ENCODE measurements around the gene ADSS2. TPM values are rescaled to one million over a fixed set of nuclear protein-coding genes. Genes with fewer than 3 reads are reported as not detected.

The ADSS2 gene
- total and polyA plus RNA-seq, 2 donors (not counting 3 experiments of a cell fraction or from before 2014, with no cell fraction given) = 35.5 to 90.6 TPM

DNA sequence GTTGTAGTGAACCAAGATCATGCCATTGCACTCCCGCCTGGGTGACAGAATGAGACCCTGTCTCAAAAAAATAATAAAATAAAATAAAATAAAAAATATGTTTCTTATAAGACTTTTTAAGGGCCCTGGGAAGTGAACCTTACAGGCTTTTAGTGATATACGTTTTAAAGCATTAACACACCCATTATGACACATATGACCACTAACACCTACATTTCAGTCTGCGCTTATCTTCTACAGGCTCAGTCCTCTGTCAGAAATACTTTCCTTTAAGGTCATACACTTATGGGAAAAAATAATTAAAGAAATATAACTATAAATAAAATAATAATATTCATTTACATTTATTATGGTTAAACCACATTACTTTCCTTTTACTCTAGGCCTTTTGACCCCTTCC lies 21.9 kb downstream of the ADSS2 start:
- Histone ChIP-seq H2AFZ (ENCODE audit: low read depth, low read length) (no peak overlapping the region), H3K4me1 (ENCODE audit: control insufficient read depth, extremely low read depth, insufficient read depth, low read length) (peaks cover 11% of the 10 kb centered on the region), H3K4me2 (ENCODE audit: insufficient read depth, low read length) (no peak overlapping the region), H3K36me3 (ENCODE audit: control insufficient read depth in 2 of 2, extremely low read depth in 1 of 2, insufficient read depth in 2 of 2, low read length in 2 of 2) (peaks cover 12% of the 10 kb centered on the region in 2 experiments), H3K79me2 (ENCODE audit: control insufficient read depth, insufficient read depth, low read length) (peaks cover 56% of the 10 kb centered on the region), H3K9ac (replicated peaks; ENCODE audit: extremely low read depth, insufficient read depth, low read length) (no peak overlapping the region), H3K4me3 (replicated peaks in 1 of 3; ENCODE audit: insufficient read depth in 1 of 3, low read depth in 1 of 3, low read length in 3 of 3) (no peak overlapping the region), H3K9me3 (replicated peaks; ENCODE audit: control insufficient read depth, insufficient read depth, low read length) (no peaks in the 10 kb centered on the region), H3K27me3 (ENCODE audit: control insufficient read depth in 2 of 2, insufficient read depth in 2 of 2, low read length in 2 of 2) (no peaks in the 10 kb centered on the region), H4K20me1 (replicated peaks; ENCODE audit: control insufficient read depth, extremely low read depth, insufficient read depth, low read length) (no peaks in the 10 kb centered on the region), H3K9me1 (replicated peaks; ENCODE audit: control insufficient read depth, extremely low read depth, insufficient read depth, low read length) (no peaks in the 10 kb centered on the region), H3K27ac (ENCODE audit: insufficient read depth, low read depth, low read length) (no peak overlapping the region)
- DNase-seq (ENCODE audit: low read depth, low spot score) = no peak
- dilution Hi-C loops (cut with MboI; ENCODE audit: extremely low pct_ligation_motif_present, low sequenced_read_pairs) (no loop called here), intact Hi-C loops (cut with micrococcal nuclease) (no loop called here)
- CTCF ChIA-PET = interaction anchor here (2.8 kb wide), 1 partner anchor 17 kb away, joined by 8 read pairs; no protein-coding TSS in a partner anchor
- TF ChIP-seq, protein P1, sequence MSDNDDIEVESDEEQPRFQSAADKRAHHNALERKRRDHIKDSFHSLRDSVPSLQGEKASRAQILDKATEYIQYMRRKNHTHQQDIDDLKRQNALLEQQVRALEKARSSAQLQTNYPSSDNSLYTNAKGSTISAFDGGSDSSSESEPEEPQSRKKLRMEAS (IDR thresholded peaks at IDR 0.05; ENCODE audit: insufficient read depth, insufficient read length) = no peak
- TF ChIP-seq JUN (IDR thresholded peaks at IDR 0.05; ENCODE audit: borderline replicate concordance, insufficient read depth, insufficient read length, low read depth) = no peak
- no peak for TF ChIP-seq MYC (IDR thresholded peaks at IDR 0.05; ENCODE audit: low read depth, low read length)
- TF ChIP-seq EZH2 (IDR thresholded peaks at IDR 0.05; ENCODE audit: borderline replicate concordance, low read depth, low read length, severe bottlenecking) = no peak
- TF ChIP-seq POLR2AphosphoS5 (IDR thresholded peaks at IDR 0.05; ENCODE audit: insufficient read depth, low read depth, low read length) = no peak
- POLR2A ChIA-PET = no interaction called here
- no TSS peak for BruUV-seq (replicated peaks)
- no peak for FAIRE-seq

DNA sequence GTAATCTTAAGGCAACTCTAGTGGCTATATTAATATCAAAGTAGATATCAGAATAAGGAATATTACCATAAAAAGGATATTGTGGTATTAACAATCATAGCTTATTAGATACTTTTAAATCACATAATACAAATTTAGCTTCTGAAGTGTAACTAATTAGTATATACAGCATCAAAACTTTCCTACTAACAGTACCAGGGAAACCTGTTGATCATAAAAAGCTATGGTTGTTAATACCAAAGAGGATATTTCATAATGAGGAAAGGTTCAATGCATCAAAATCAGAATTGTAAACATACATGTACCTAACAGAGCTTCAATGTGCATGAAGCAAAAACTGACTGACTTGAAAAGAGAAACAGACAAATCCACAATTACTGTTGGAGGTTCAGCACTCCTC lies 24.1 kb downstream of the ADSS2 start:
- ChIA-PET CTCF (interaction anchor here (1.8 kb wide), 1 partner anchor 13 kb away, joined by 6 read pairs; no protein-coding TSS in a partner anchor), POLR2A (no interaction called here)
- dilution Hi-C loops (cut with MboI; ENCODE audit: extremely low pct_ligation_motif_present, low sequenced_read_pairs) (no loop called here), intact Hi-C loops (cut with micrococcal nuclease) (no loop called here)
- DNase-seq (ENCODE audit: low read depth, low spot score) = no peak
- no peak for TF ChIP-seq EZH2 (IDR thresholded peaks at IDR 0.05; ENCODE audit: borderline replicate concordance, low read depth, low read length, severe bottlenecking)
- TF ChIP-seq, protein P2, sequence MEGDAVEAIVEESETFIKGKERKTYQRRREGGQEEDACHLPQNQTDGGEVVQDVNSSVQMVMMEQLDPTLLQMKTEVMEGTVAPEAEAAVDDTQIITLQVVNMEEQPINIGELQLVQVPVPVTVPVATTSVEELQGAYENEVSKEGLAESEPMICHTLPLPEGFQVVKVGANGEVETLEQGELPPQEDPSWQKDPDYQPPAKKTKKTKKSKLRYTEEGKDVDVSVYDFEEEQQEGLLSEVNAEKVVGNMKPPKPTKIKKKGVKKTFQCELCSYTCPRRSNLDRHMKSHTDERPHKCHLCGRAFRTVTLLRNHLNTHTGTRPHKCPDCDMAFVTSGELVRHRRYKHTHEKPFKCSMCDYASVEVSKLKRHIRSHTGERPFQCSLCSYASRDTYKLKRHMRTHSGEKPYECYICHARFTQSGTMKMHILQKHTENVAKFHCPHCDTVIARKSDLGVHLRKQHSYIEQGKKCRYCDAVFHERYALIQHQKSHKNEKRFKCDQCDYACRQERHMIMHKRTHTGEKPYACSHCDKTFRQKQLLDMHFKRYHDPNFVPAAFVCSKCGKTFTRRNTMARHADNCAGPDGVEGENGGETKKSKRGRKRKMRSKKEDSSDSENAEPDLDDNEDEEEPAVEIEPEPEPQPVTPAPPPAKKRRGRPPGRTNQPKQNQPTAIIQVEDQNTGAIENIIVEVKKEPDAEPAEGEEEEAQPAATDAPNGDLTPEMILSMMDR (IDR thresholded peaks at IDR 0.05; ENCODE audit: extremely low read depth in 1 of 2, insufficient read depth in 1 of 2, low read depth in 1 of 2, low read length in 2 of 2) = no peak
- no peak for TF ChIP-seq MYC (IDR thresholded peaks at IDR 0.05; ENCODE audit: low read depth, low read length)
- TF ChIP-seq POLR2A (IDR thresholded peaks at IDR 0.05; ENCODE audit: low read depth, low read length) = no peak
- TF ChIP-seq POLR2AphosphoS5 (IDR thresholded peaks at IDR 0.05; ENCODE audit: insufficient read depth, low read depth, low read length) = no peak
- no peak for TF ChIP-seq JUN (IDR thresholded peaks at IDR 0.05; ENCODE audit: borderline replicate concordance, insufficient read depth, insufficient read length, low read depth)
- TF ChIP-seq, protein P1 (IDR thresholded peaks at IDR 0.05; ENCODE audit: insufficient read depth, insufficient read length) = no peak
- no peak for TF ChIP-seq GATA2 (IDR thresholded peaks at IDR 0.05; ENCODE audit: insufficient read depth, insufficient read length, low read depth, low read length)
- TF ChIP-seq FOS (IDR thresholded peaks at IDR 0.05; ENCODE audit: borderline replicate concordance, insufficient read depth, low read length) = no peak
- Histone ChIP-seq H3K9me1 (replicated peaks; ENCODE audit: control insufficient read depth, extremely low read depth, insufficient read depth, low read length) (no peaks in the 10 kb centered on the region), H4K20me1 (replicated peaks; ENCODE audit: control insufficient read depth, extremely low read depth, insufficient read depth, low read length) (no peaks in the 10 kb centered on the region), H3K9ac (replicated peaks; ENCODE audit: extremely low read depth, insufficient read depth, low read length) (no peak overlapping the region), H3K27me3 (ENCODE audit: control insufficient read depth in 2 of 2, insufficient read depth in 2 of 2, low read length in 2 of 2) (no peaks in the 10 kb centered on the region), H3K9me3 (replicated peaks; ENCODE audit: control insufficient read depth, insufficient read depth, low read length) (no peaks in the 10 kb centered on the region), H3K4me2 (ENCODE audit: insufficient read depth, low read length) (no peak overlapping the region), H3K36me3 (ENCODE audit: control insufficient read depth in 2 of 2, extremely low read depth in 1 of 2, insufficient read depth in 2 of 2, low read length in 2 of 2) (peaks cover 7 to 13% of the 10 kb centered on the region in 2 experiments), H3K4me1 (ENCODE audit: control insufficient read depth, extremely low read depth, insufficient read depth, low read length) (peaks cover 11% of the 10 kb centered on the region), H3K27ac (ENCODE audit: insufficient read depth, low read depth, low read length) (no peak overlapping the region), H3K79me2 (ENCODE audit: control insufficient read depth, insufficient read depth, low read length) (peaks cover 45% of the 10 kb centered on the region), H2AFZ (ENCODE audit: low read depth, low read length) (no peak overlapping the region), H3K4me3 (replicated peaks in 1 of 3; ENCODE audit: insufficient read depth in 1 of 3, low read depth in 1 of 3, low read length in 3 of 3) (no peak overlapping the region)
- no TSS peak for BruUV-seq (replicated peaks)
- FAIRE-seq = no peak
